Parathyroid adenoma (tissue), 2 donors: ENCODE measurements around the gene RNF167.

Experiments used
- H2AFZ ChIP-seq: fragments of 300-600 bp; sonication (generic); one replicate; pipeline ENCODE4 v1.7.0; 2017; ENCODE audit warnings: antibody characterized with exemption, mild to moderate bottlenecking
- H3K27ac ChIP-seq: fragments of 300-600 bp; sonication (generic); one replicate; pipeline ENCODE4 v1.7.0; 2017
- H3K27me3 ChIP-seq: fragments of 300-600 bp; sonication (generic); one replicate; pipeline ENCODE4 v1.7.0; 2017; ENCODE audit warnings: low read length; ENCODE audit not compliant: control insufficient read depth, insufficient read depth
- H3K36me3 ChIP-seq: fragments of 300-600 bp; sonication (generic); one replicate; pipeline ENCODE4 v1.7.0; 2017; ENCODE audit warnings: low read length; ENCODE audit not compliant: control insufficient read depth, insufficient read depth
- H3K4me1 ChIP-seq: fragments of 300-600 bp; sonication (generic); one replicate; pipeline ENCODE4 v1.7.0; 2017; ENCODE audit warnings: control low read depth
- H3K4me2 ChIP-seq: fragments of 300-600 bp; sonication (generic); one replicate; pipeline ENCODE4 v1.7.0; 2017; ENCODE audit warnings: low read length
- H3K4me3 ChIP-seq: fragments of 300-600 bp; sonication (generic); one replicate; pipeline ENCODE4 v1.7.0; 2017; ENCODE audit warnings: low read depth, low read length
- H3K79me2 ChIP-seq: fragments of 300-600 bp; sonication (generic); one replicate; pipeline ENCODE4 v1.7.0; 2017; ENCODE audit warnings: control low read depth
- H3K9ac ChIP-seq: fragments of 300-600 bp; sonication (generic); one replicate; pipeline ENCODE4 v1.7.0; 2017; ENCODE audit warnings: mild to moderate bottlenecking
- H3K9me3 ChIP-seq: fragments of 300-600 bp; sonication (generic); one replicate; pipeline ENCODE4 v1.7.0; 2017; ENCODE audit warnings: low read length; ENCODE audit not compliant: control insufficient read depth
- CTCF ChIP-seq: fragments of 300-600 bp; sonication (generic); IDR thresholded peaks from one replicate; pipeline ENCODE4 v1.7.0; 2017; ENCODE audit warnings: antibody characterized with exemption, mild to moderate bottlenecking
- donor health status: primary hyperparathyroidism.

Gene RNF167

GRCh38 chr17:4893721-4894560 is 46.1 kb upstream of the RNF167 start:
- H3K4me3 ChIP-seq: no peak overlapping the region
- no peak overlapping the region for H3K27ac ChIP-seq
- H3K4me1 ChIP-seq: no peaks in the 10 kb centered on the region
- H3K4me2 ChIP-seq: no peak overlapping the region
- no peak overlapping the region for H2AFZ ChIP-seq
- H3K79me2 ChIP-seq: no peaks in the 10 kb centered on the region
- TF ChIP-seq CTCF: no peak
- H3K9ac ChIP-seq: no peak overlapping the region
- H3K36me3 ChIP-seq: no peaks in the 10 kb centered on the region
- no peaks in the 10 kb centered on the region for H3K27me3 ChIP-seq
- no peaks in the 10 kb centered on the region for H3K9me3 ChIP-seq

- Histone ChIP-seq H3K4me2 (no peak overlapping the region), H3K27ac (no peak overlapping the region), H2AFZ (no peak overlapping the region), H3K9ac (no peak overlapping the region), H3K27me3 (no peaks in the 10 kb centered on the region), H3K36me3 (no peaks in the 10 kb centered on the region), H3K4me1 (no peaks in the 10 kb centered on the region), H3K4me3 (no peak overlapping the region), H3K79me2 (no peaks in the 10 kb centered on the region), H3K9me3 (no peaks in the 10 kb centered on the region)
- TF ChIP-seq CTCF: no peak
Measured at GRCh38 chr17:4895121-4895520, 44.9 kb upstream of the RNF167 start.

GRCh38 chr17:4895657-4896331 is 44.3 kb upstream of the RNF167 start:
- Histone ChIP-seq H3K79me2 (no peaks in the 10 kb centered on the region), H3K36me3 (no peaks in the 10 kb centered on the region)
- no peak for TF ChIP-seq CTCF

GRCh38 chr17:4896332-4897197 is 43.5 kb upstream of the RNF167 start:
- no peak for TF ChIP-seq CTCF
- H3K9ac ChIP-seq: no peak overlapping the region
- no peak overlapping the region for H3K27ac ChIP-seq
- H3K36me3 ChIP-seq: no peaks in the 10 kb centered on the region
- no peaks in the 10 kb centered on the region for H3K79me2 ChIP-seq
- H3K4me2 ChIP-seq: no peak overlapping the region
- no peak overlapping the region for H2AFZ ChIP-seq
- H3K27me3 ChIP-seq: no peaks in the 10 kb centered on the region
- no peak overlapping the region for H3K4me3 ChIP-seq
- H3K9me3 ChIP-seq: no peaks in the 10 kb centered on the region
- H3K4me1 ChIP-seq: no peaks in the 10 kb centered on the region

More at GRCh38 chr17:4895657-4896331, 44.3 kb upstream of the RNF167 start:
- no peak overlapping the region for H3K27ac ChIP-seq
- no peaks in the 10 kb centered on the region for H3K4me1 ChIP-seq
- no peak overlapping the region for H2AFZ ChIP-seq
- no peaks in the 10 kb centered on the region for H3K9me3 ChIP-seq
- H3K4me3 ChIP-seq: no peak overlapping the region
- H3K27me3 ChIP-seq: no peaks in the 10 kb centered on the region
- no peak overlapping the region for H3K9ac ChIP-seq
- H3K4me2 ChIP-seq: no peak overlapping the region
